Heart left ventricle (tissue), 16 donors: ENCODE results near the gene RAG2. TPM values are rescaled to one million over a fixed set of nuclear protein-coding genes. Genes with fewer than 3 reads are reported as not detected.
"Not testable (repeated sequence)": the region's sequence is repeated elsewhere in the genome, so short reads cannot be mapped to it uniquely, and the experiment has no call there.

ENCODE experiments used
- ATAC-seq, 4 donors: fragments of 200-7000 bp; cut with Tn5 transposase; one replicate each; pipeline ENCODE4 v1.9.1; 2020 to 2022; ENCODE audit warnings: moderate library complexity in 4 of 4, mild to moderate bottlenecking in 3 of 4, moderate number of reproducible peaks in 1 of 4
- DNase-seq, 5 donors: peaks; one replicate each; pipeline ENCODE4 v3.0.0-alpha.2; 2020
- H3K27ac ChIP-seq, 12 donors: fragments of 200-600 bp; sonication (generic) in 4 of 12; one replicate each; pipeline versions ENCODE4 v1.5.0 to v1.8.0; 2016 to 2022; ENCODE audit warnings: mild to moderate bottlenecking in 2 of 12
- H3K27me3 ChIP-seq, 9 donors: fragments of 200-600 bp; sonication (generic) in 2 of 9; one replicate each; pipeline versions ENCODE4 v1.5.1 to v1.8.0; 2016 to 2022; ENCODE audit warnings: mild to moderate bottlenecking in 3 of 9
- H3K36me3 ChIP-seq, 9 donors: fragments of 200-600 bp; sonication (generic) in 2 of 9; one replicate each; pipeline versions ENCODE4 v1.5.0 to v1.8.0; 2018 to 2022; ENCODE audit warnings: mild to moderate bottlenecking in 2 of 9
- H3K4me1 ChIP-seq, 12 donors: fragments of 200-600 bp; sonication (generic) in 4 of 12; one replicate each; pipeline versions ENCODE4 v1.5.0 to v1.8.0; 2016 to 2022; ENCODE audit warnings: mild to moderate bottlenecking in 3 of 12
- H3K4me3 ChIP-seq, 12 donors: fragments of 200-600 bp; sonication (generic) in 4 of 12; one replicate each; pipeline versions ENCODE4 v1.5.0 to v1.8.0; 2017 to 2022; ENCODE audit warnings: mild to moderate bottlenecking in 9 of 12, moderate library complexity in 4 of 12
- H3K9me3 ChIP-seq, 12 donors: fragments of 200-600 bp; sonication (generic) in 4 of 12; one replicate each; pipeline versions ENCODE4 v1.5.0 to v1.8.0; 2016 to 2022; ENCODE audit warnings: mild to moderate bottlenecking in 1 of 12
- POLR2A ChIP-seq, 2 donors: fragments of 450-650 bp; IDR thresholded peaks; one replicate each; pipeline ENCODE4 v1.6.1; 2017; ENCODE audit warnings: antibody characterized with exemption in 2 of 2, mild to moderate bottlenecking in 2 of 2, moderate library complexity in 2 of 2
- WGBS, 4 donors: extraction: QIAGEN DNeasy Blood & Tissue Kit in 2 of 4; methylation state at CpG; one replicate each; pipeline versions ENCODE4 v1.1.5 to v1.1.7; 2013 to 2018; 5-methylcytosine and 5-hydroxymethylcytosine counted together
- intact Hi-C, 10 donors: fragments of 100-400 bp; cut with DNase I; formaldehyde crosslinking; loops; one replicate each; pipeline versions ENCODE4 v1.11.1 to v1.14.2; 2022
- polyA plus RNA-seq, 2 donors: library from polyadenylated mRNA; stranded (reverse); fragments of 200-250 nt; gene quantifications; one replicate each; pipeline ENCODE4 v1.2.3, GENCODE V29; 2013
- total RNA-seq, 9 donors: library from RNA; depleted of rRNA in 2 of 9; stranded (reverse); fragments of >200 nt in 2 of 9; fragmentation: NEBNext Ultra II Directional in 3 of 9; extraction: Animal tissue kit (Norgen Biotek cat#: 25700) in 3 of 9; gene quantifications; one replicate each; pipeline versions ENCODE4 v1.1.0 to v1.2.4, GENCODE V29; 2016 to 2023
- TF ChIP-seq, protein P1 (sequence below), 12 donors: fragments of 200-600 bp; sonication (generic) in 4 of 12; IDR thresholded peaks; one replicate each; pipeline versions ENCODE4 v1.5.0 to v1.8.0; 2018 to 2022; ENCODE audit warnings: antibody characterized with exemption in 12 of 12, mild to moderate bottlenecking in 5 of 12
- donor health status: ischemic (EF 13 %, LVEDD 7.1; RV severe dilation, severe dysfunction).
- donor health status: healthy with polysubstance abuse.
- donor health status: DM: no; HTN: yes; CAD: no.
- donor health status: DM: no; HTN: no; CAD: no.
- donor health status: ischemic (EF 25% LVEDD 6.9; RV normal size, moderate dysfunction).
- donor health status: ischemic (EF 25% LVEDD 5.7; RV mildly dilated, moderate dysfunction).
- donor health status: healthy.
- donor health status: DM: yes; HTN: yes; CAD: no.
- donor health status: ischemic (EF 35%, LVEDD 5.7; RV mildly dilated, moderate dysfunction).
- donor health status: nonischemic (EF 11% LVEDD 7.7; RV severe dilation, severe dysfunction).
- donor health status: DM: yes; HTN: yes; CAD: no.
- donor health status: PGD.
- donor health status: ischemic (EF 29% LVEDD 5.4; RV normal size, mild dysfunction).
- donor health status: nonischemic (EF 23%, LVEDD 6.1; RV moderate dilation, normal function).

Gene RAG2
- total and polyA plus RNA-seq, 11 donors: not detected

GRCh38 chr11:36558571-36559413 lies 39.2 kb downstream of the RAG2 start:
- Histone ChIP-seq H3K36me3 (no peaks in the 10 kb centered on the region), H3K4me3 (no peak overlapping the region), H3K9me3 (peaks cover 0 to 15% (median 3%) of the 10 kb centered on the region in 12 donors), H3K27ac (peak overlapping the region in 1 of 12 donors; percentile 32), H3K27me3 (no peaks in the 10 kb centered on the region), H3K4me1 (peaks cover 0 to 7% (median 0%) of the 10 kb centered on the region in 12 donors)
- intact Hi-C loops: no loop called here
- 70 to 74% (median 73%) methylated on average over 4 of the region's 4 CpGs for WGBS, 4 donors
- no peak for TF ChIP-seq POLR2A (IDR thresholded peaks at IDR 0.05)
- TF ChIP-seq, protein P1, sequence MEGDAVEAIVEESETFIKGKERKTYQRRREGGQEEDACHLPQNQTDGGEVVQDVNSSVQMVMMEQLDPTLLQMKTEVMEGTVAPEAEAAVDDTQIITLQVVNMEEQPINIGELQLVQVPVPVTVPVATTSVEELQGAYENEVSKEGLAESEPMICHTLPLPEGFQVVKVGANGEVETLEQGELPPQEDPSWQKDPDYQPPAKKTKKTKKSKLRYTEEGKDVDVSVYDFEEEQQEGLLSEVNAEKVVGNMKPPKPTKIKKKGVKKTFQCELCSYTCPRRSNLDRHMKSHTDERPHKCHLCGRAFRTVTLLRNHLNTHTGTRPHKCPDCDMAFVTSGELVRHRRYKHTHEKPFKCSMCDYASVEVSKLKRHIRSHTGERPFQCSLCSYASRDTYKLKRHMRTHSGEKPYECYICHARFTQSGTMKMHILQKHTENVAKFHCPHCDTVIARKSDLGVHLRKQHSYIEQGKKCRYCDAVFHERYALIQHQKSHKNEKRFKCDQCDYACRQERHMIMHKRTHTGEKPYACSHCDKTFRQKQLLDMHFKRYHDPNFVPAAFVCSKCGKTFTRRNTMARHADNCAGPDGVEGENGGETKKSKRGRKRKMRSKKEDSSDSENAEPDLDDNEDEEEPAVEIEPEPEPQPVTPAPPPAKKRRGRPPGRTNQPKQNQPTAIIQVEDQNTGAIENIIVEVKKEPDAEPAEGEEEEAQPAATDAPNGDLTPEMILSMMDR (IDR thresholded peaks at IDR 0.05): no peak
- ATAC-seq: no peak
- DNase-seq: no peak

DNA sequence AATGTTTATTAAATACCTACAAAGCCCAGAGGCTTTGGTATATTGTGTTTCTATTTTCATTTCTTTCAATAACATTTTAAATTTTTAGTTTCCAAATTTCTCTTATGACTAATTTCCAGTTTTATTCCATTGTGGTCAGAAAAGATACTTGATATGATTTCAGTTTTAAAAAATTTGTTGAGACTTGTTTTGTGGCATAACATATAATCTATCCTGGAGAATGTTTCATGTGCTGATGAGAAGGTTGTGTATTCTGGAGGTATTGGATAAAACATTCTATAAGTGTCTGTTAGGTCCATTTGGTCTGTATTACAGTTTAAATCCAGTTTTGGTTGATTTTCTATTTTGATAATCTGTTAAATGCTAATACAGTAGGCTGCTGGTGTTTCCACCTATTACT lies 40.0 kb downstream of the RAG2 start:
- Histone ChIP-seq H3K4me3 (no peak overlapping the region), H3K36me3 (no peaks in the 10 kb centered on the region), H3K27me3 (no peaks in the 10 kb centered on the region), H3K4me1 (peaks cover 0 to 7% (median 0%) of the 10 kb centered on the region in 12 donors), H3K27ac (no peak overlapping the region), H3K9me3 (peaks cover 0 to 15% (median 3%) of the 10 kb centered on the region in 12 donors)
- no peak for TF ChIP-seq POLR2A (IDR thresholded peaks at IDR 0.05)
- TF ChIP-seq, protein P1 (IDR thresholded peaks at IDR 0.05): no peak
- intact Hi-C loops: no loop called here
- no peak for DNase-seq
- no peak for ATAC-seq

GRCh38 chr11:36557390-36557789 lies 40.6 kb downstream of the RAG2 start:
- H3K4me3 ChIP-seq, H3K36me3 ChIP-seq, H3K27ac ChIP-seq, DNase-seq, H3K4me1 ChIP-seq, H3K27me3 ChIP-seq, ATAC-seq, intact Hi-C loops: not testable (repeated sequence)
- WGBS, 4 donors: 92 to 98% (median 96%) methylated on average over 12 to 16 of the region's 17 CpGs
- H3K9me3 ChIP-seq: peaks cover 0 to 15% (median 3%) of the 10 kb centered on the region in 12 donors

DNA sequence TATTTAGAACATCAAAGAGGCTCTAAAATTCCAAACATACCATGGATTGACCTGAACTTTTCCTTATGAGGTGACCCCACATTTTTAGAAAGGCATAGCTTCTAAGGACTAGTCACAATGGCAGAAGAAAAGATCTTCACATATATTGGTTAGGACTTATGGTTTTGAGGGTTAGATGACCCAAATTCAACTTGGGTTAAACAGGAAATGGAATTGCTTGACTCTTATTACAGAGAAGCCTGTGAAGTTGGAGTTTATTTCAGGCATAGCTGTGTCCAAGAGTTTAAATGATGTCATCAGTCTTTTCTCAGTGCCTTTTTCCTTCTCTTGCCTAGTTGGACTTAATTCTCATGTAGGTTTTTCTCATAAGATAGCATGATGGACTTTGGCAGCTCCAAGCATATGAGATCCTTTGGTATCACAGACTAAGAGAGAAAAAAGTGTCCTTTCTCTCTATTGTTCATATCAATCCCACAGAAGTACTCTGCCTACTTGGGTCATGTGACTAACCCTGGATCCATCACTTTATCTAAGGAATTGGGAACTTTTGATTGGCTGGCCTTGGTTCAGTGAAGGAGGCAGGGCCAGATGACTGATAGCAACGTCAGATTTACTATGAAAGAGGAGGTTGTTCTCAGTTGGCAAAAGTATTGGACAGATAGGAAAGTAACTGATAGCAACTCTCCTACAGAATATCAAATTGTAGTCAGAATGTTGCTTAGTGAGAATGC lies 47.5 kb downstream of the RAG2 start:
- TF ChIP-seq, protein P1 (IDR thresholded peaks at IDR 0.05): no peak
- TF ChIP-seq POLR2A (IDR thresholded peaks at IDR 0.05): no peak
- Histone ChIP-seq H3K36me3 (no peaks in the 10 kb centered on the region), H3K4me3 (no peak overlapping the region), H3K27ac (no peak overlapping the region), H3K9me3 (peaks cover 0 to 4% (median 0%) of the 10 kb centered on the region in 12 donors), H3K27me3 (no peaks in the 10 kb centered on the region), H3K4me1 (no peaks in the 10 kb centered on the region)
- no peak for ATAC-seq
- intact Hi-C loops: no loop called here
- WGBS, 4 donors: 5 to 18% (median 14%) methylated on average over 1 of the region's 1 CpG
- DNase-seq: no peak

Other genes with a start within 250 kb of the RAG2 start
- 10 to 100 TPM; 10.1 to 17.4 (median 15.1) TPM for gene TRAF6, start 88.0 kb downstream of the RAG2 start, total RNA-seq
- gene TRAF6, start 88.0 kb downstream of the RAG2 start, polyA plus RNA-seq: 1 to 10 TPM; 2.7 to 6.6 TPM
- gene RAG1, start 30.2 kb downstream of the RAG2 start, total RNA-seq: 1 to 10 TPM in 7 of 9 donors, under 1 TPM in 2; 0.44 to 2.6 (median 1.6) TPM
- under 1 TPM; 0.51 to 0.80 TPM for gene RAG1, start 30.2 kb downstream of the RAG2 start, polyA plus RNA-seq
- 10 to 100 TPM; 30.9 to 49.6 (median 42.5) TPM for gene IFTAP, start 3.7 kb downstream of the RAG2 start, total RNA-seq
- 10 to 100 TPM; 40.1 to 89.0 TPM for gene IFTAP, start 3.7 kb downstream of the RAG2 start, polyA plus RNA-seq